Endothelial cell of umbilical vein (primary cell): ENCODE results near the gene NPPA. TPM values are rescaled to one million over a fixed set of nuclear protein-coding genes. Genes with fewer than 3 reads are reported as not detected.
"Not testable (repeated sequence)": the region's sequence is repeated elsewhere in the genome, so short reads cannot be mapped to it uniquely, and the experiment has no call there.

Source experiments
- BruUV-seq: library from RNA; stranded (reverse); fragments of 400-500 nt; replicated peaks from 2 replicates; lab custom pipeline; 2021; lab: Mats Ljungman, UMichigan
- CTCF ChIA-PET: fragments of 300-600, 350-600 bp; sonication (Branson Sonifier 250); formaldehyde crosslinking; loops from one replicate; lab custom pipeline; 2021; ENCODE audit warnings: antibody characterized with exemption, inconsistent platforms; lab: Charles Lee
- POLR2A ChIA-PET: fragments of 300-600, 350-600 bp; sonication (Branson Sonifier 250); formaldehyde crosslinking; loops from one replicate; lab custom pipeline; 2021; ENCODE audit warnings: antibody characterized with exemption, inconsistent platforms; lab: Charles Lee
- DNase-seq: peaks from one replicate; pipeline ENCODE4 v3.0.0-alpha.2; 2011; ENCODE audit warnings: low read depth, low spot score
- FAIRE-seq: peaks from 2 replicates; lab custom pipeline; 2011; peaks lifted over from hg19 to GRCh38; lab: Jason Lieb, UNC
- H2AFZ ChIP-seq: 2 replicates; pipeline ENCODE4 v1.6.0; 2012; ENCODE audit warnings: low read depth, low read length, control low read depth, inconsistent platforms
- H3K27ac ChIP-seq: 2 replicates; pipeline ENCODE4 v1.5.1; 2011; ENCODE audit warnings: low read depth, mild to moderate bottlenecking, control low read depth, low read length, moderate library complexity; ENCODE audit not compliant: insufficient read depth
- H3K27me3 ChIP-seq, 2 experiments: 2 replicates each; pipeline versions ENCODE4 v1.6.0 to v1.6.1; 2011; ENCODE audit warnings: low read length in 2 of 2, mixed read lengths in 1 of 2; ENCODE audit not compliant: control insufficient read depth in 2 of 2, insufficient read depth in 2 of 2
- H3K36me3 ChIP-seq, 2 experiments: 2 replicates in 1 of 2; 3 replicates in 1 of 2; pipeline ENCODE4 v1.5.1; 2011; ENCODE audit warnings: low read length in 2 of 2, mild to moderate bottlenecking in 1 of 2, moderate library complexity in 1 of 2; ENCODE audit not compliant: control insufficient read depth in 2 of 2, insufficient read depth in 2 of 2; ENCODE audit errors: extremely low read depth in 1 of 2
- H3K4me1 ChIP-seq: 3 replicates; pipeline ENCODE4 v1.5.1; 2011; ENCODE audit warnings: mild to moderate bottlenecking, low read length; ENCODE audit not compliant: control insufficient read depth, insufficient read depth; ENCODE audit errors: extremely low read depth
- H3K4me2 ChIP-seq: 2 replicates; pipeline ENCODE4 v1.6.1; 2011; ENCODE audit warnings: low read length, control low read depth, mixed read lengths; ENCODE audit not compliant: insufficient read depth
- H3K4me3 ChIP-seq, 3 experiments: fragments of 200-600 bp in 1 of 3; sonication (generic), shearing (Covaris generic) in 1 of 3; replicated peaks in 1 of 3; 2 replicates each; pipeline ENCODE4 v1.5.1; 2011 to 2016; ENCODE audit warnings: control low read depth in 3 of 3, low read length in 3 of 3, mild to moderate bottlenecking in 2 of 3, inconsistent platforms in 1 of 3, low read depth in 1 of 3, moderate library complexity in 1 of 3; ENCODE audit not compliant: insufficient read depth in 1 of 3
- H3K79me2 ChIP-seq: 2 replicates; pipeline ENCODE4 v1.6.0; 2012; ENCODE audit warnings: low read length, inconsistent platforms; ENCODE audit not compliant: control insufficient read depth, insufficient read depth
- H3K9ac ChIP-seq: replicated peaks from 2 replicates; pipeline ENCODE3; 2011; ENCODE audit warnings: low read length, control low read depth; ENCODE audit not compliant: insufficient read depth; ENCODE audit errors: extremely low read depth
- H3K9me1 ChIP-seq: replicated peaks from 3 replicates; pipeline ENCODE4 v1.6.0; 2011; ENCODE audit warnings: mild to moderate bottlenecking, low read length; ENCODE audit not compliant: control insufficient read depth, insufficient read depth; ENCODE audit errors: extremely low read depth
- H3K9me3 ChIP-seq: replicated peaks from 2 replicates; pipeline ENCODE4 v1.5.1; 2012; ENCODE audit warnings: low read length, inconsistent platforms; ENCODE audit not compliant: control insufficient read depth, insufficient read depth
- H4K20me1 ChIP-seq: replicated peaks from 2 replicates; pipeline ENCODE3; 2011; ENCODE audit warnings: mild to moderate bottlenecking, low read length; ENCODE audit not compliant: control insufficient read depth, insufficient read depth; ENCODE audit errors: extremely low read depth
- EZH2 ChIP-seq: IDR thresholded peaks from 2 replicates; pipeline ENCODE4 v1.6.1; 2012; ENCODE audit warnings: borderline replicate concordance, low read depth, mild to moderate bottlenecking, moderate library complexity, low read length, inconsistent platforms; ENCODE audit not compliant: severe bottlenecking
- FOS ChIP-seq: IDR thresholded peaks from 2 replicates; pipeline ENCODE4 v1.6.1; 2011; ENCODE audit warnings: mild to moderate bottlenecking, low read length, moderate library complexity, borderline replicate concordance; ENCODE audit not compliant: insufficient read depth
- JUN ChIP-seq: IDR thresholded peaks from 2 replicates; pipeline ENCODE4 v1.6.1; 2011; ENCODE audit warnings: borderline replicate concordance, low read depth; ENCODE audit not compliant: insufficient read length, insufficient read depth
- POLR2A ChIP-seq: IDR thresholded peaks from 2 replicates; pipeline ENCODE4 v1.6.1; 2012; ENCODE audit warnings: low read depth, mild to moderate bottlenecking, control low read depth, low read length
- POLR2AphosphoS5 ChIP-seq: IDR thresholded peaks from 2 replicates; pipeline ENCODE4 v1.6.1; 2012; ENCODE audit warnings: low read depth, mild to moderate bottlenecking, control low read depth, low read length, moderate library complexity; ENCODE audit not compliant: insufficient read depth
- dilution Hi-C: fragments of 300-500 bp; cut with MboI; formaldehyde crosslinking; loops from one replicate; pipeline ENCODE4 v1.15.0; 2019; ENCODE audit warnings: low sequenced_read_pairs; ENCODE audit not compliant: extremely low pct_ligation_motif_present
- intact Hi-C: fragments of 100-400 bp; cut with micrococcal nuclease; formaldehyde crosslinking; loops from one replicate; pipeline ENCODE4 v1.10.0; 2022
- polyA plus RNA-seq, 4 experiments: library from polyadenylated mRNA; depleted of rRNA in 3 of 4; stranded (reverse) in 3 of 4; unstranded in 1 of 4; fragments of >200 nt; gene quantifications; 2 replicates each; pipeline versions ENCODE4 v1.2.1 to v1.2.3, GENCODE V29; 2011 to 2012; ENCODE audit warnings: missing spikeins in 1 of 4
- total RNA-seq: library from RNA; stranded (reverse); gene quantifications from 2 replicates; pipeline ENCODE4 v1.2.3, GENCODE V29; 2021

NPPA gene
- total and polyA plus RNA-seq, 2 donors (not counting 3 experiments of a cell fraction or from before 2014, with no cell fraction given): not detected

DNA sequence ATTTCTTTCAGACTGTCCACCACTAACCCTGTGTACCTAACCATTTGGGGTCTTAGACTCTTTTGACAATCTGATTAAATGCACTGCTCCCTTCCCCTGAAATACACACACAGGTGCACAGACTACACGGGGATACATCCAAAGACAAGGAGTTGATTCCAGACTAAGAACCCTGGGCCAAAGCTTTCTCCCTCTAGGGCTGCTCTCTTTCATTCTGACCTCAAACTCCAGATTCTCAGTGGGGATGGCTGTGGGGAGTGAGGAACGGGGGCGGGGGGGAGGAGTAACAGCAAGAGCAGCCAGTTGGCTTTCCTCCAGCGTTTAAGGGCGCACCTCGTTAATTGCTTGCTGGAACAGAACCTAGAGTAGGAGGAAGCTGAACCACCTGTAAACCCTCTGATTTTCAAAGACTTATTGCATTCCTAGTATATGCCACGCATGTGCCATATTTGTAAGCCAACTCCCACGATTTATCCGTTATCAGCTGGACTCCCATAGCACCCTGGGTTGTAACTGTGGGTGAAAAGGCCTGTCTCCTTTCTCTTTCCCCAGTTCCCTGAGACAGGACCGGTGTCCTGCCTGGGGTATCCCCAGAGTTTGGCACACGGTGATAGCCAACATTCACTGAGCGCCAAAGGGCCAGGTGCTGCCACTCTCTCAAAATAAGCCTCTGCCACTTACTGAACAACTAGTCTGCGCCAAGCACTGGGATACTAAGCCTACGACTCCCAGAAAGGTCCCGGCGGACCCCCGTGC, 42.7 kb downstream of the NPPA start:
- dilution Hi-C loops (no loop called here), intact Hi-C loops (loop anchor here (1.0 to 10.0 kb wide), 2 partner anchors 8 to 530 kb away; partner anchors contain the start of gene UBIAD1)
- Histone ChIP-seq H3K9ac (peak overlapping the region; percentile 67), H2AFZ (peak overlapping the region; percentile 50), H3K79me2 (peaks cover 37% of the 10 kb centered on the region), H3K27ac (peak overlapping the region; percentile 85), H3K36me3 (peaks cover 8 to 14% of the 10 kb centered on the region in 2 experiments), H3K4me2 (peak overlapping the region; percentile 82), H3K4me1 (peaks cover 51% of the 10 kb centered on the region), H4K20me1 (no peaks in the 10 kb centered on the region), H3K27me3 (no peaks in the 10 kb centered on the region), H3K9me1 (no peaks in the 10 kb centered on the region), H3K9me3 (no peaks in the 10 kb centered on the region), H3K4me3 (peak overlapping the region; percentile 7 to 66 (median 56))
- no TSS peak for BruUV-seq
- POLR2A ChIA-PET: no interaction called here
- DNase-seq (peak; percentile 31), FAIRE-seq (no peak)
- CTCF ChIA-PET: interaction anchor here (0.8 to 1.4 kb wide), 2 partner anchors 18 to 141 kb away, joined by 3 to 4 read pairs; partner anchors contain the start of gene FBXO6
- no peak for TF ChIP-seq JUN
- TF ChIP-seq EZH2: no peak
- TF ChIP-seq POLR2AphosphoS5: no peak
- no peak for TF ChIP-seq POLR2A
- no peak for TF ChIP-seq FOS

DNA sequence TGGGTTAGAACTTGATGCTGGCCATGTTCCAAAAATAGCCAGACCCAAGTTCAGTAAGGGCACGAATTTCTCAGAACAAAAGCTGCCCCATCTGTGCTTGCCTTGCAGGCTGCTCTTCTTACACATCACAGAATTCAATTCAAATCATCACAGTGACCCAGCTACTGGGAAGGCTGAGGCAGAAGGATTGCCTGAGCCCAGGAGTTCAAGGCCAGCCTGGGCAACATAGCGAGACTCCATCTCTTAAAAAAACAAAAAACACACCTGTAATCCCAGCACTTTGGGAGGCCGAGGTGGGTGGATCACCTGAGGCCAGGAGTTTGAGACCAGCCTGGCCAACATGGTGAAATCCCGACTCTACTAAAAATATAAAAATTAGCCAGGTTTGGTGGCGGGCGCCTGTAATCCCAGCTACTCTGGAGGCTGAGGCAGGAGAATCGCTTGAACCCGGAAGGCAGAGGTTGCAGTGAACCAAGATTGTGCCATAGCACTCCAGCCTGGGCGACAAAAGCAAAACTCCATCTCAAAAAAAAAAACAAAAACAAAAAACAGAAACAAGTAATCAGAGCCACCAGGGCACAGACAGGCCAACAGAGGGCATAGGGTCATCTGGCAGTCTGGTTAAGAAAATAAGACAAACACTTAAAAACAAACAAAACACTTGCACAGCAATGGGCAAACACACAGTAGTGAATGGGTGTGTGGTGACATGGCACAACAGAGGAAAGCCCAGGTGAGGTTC, 43.5 kb downstream of the NPPA start:
- H3K27ac ChIP-seq: peak overlapping the region; percentile 85
- ChIA-PET CTCF (interaction anchor here (0.8 to 3.1 kb wide), 9 partner anchors 13 to 154 kb away, joined by 3 to 20 read pairs (median 4); partner anchors contain the start of gene FBXO6), POLR2A (interaction anchor here (1.0 to 1.6 kb wide), 4 partner anchors 69 to 106 kb away, joined by 3 to 9 read pairs (median 4); partner anchors contain the start of gene AGTRAP)
- H3K27me3 ChIP-seq, FAIRE-seq, H3K9ac ChIP-seq, BruUV-seq, H4K20me1 ChIP-seq, H3K9me3 ChIP-seq, H3K9me1 ChIP-seq, dilution Hi-C loops, H2AFZ ChIP-seq: not testable (repeated sequence)
- H3K4me2 ChIP-seq: peak overlapping the region; percentile 82
- H3K36me3 ChIP-seq: peaks cover 6 to 13% of the 10 kb centered on the region in 2 experiments
- H3K4me1 ChIP-seq: peaks cover 51% of the 10 kb centered on the region
- intact Hi-C loops: loop anchor here (1.0 to 10.0 kb wide), 3 partner anchors 19 to 529 kb away; partner anchors contain the start of genes AGTRAP and UBIAD1
- H3K4me3 ChIP-seq: peak overlapping the region in 1 of 3 experiments; percentile 66
- DNase-seq: peak; percentile 32
- H3K79me2 ChIP-seq: peaks cover 31% of the 10 kb centered on the region
